Sciatic nerve (tissue), 2 donors: ENCODE measurements around the gene TUBA3D. TPM values are rescaled to one million over a fixed set of nuclear protein-coding genes. Genes with fewer than 3 reads are reported as not detected.
"Not testable (repeated sequence)": the region's sequence is repeated elsewhere in the genome, so short reads cannot be mapped to it uniquely, and the experiment has no call there.

Experiments used
- ATAC-seq: fragments of 200-7000 bp; cut with Tn5 transposase; one replicate; pipeline ENCODE4 v1.9.1; 2020; ENCODE audit warnings: mild to moderate bottlenecking, moderate library complexity
- DNase-seq: peaks from one replicate; pipeline ENCODE4 v3.0.0-alpha.2; 2020; ENCODE audit warnings: low spot score
- intact Hi-C: fragments of 100-400 bp; cut with DNase I; formaldehyde crosslinking; loops from one replicate; pipeline ENCODE4 v1.14.2; 2022
- total RNA-seq: library from RNA; stranded (reverse); fragmentation: NEBNext Ultra II Directional; extraction: Animal tissue kit (Norgen Biotek cat#: 25700); gene quantifications from one replicate; pipeline ENCODE4 v1.2.1, GENCODE V29; 2021
- donor health status: DM: no; HTN: no; CAD: no.
- donor health status: DM: no; HTN: no; CAD: no.

TUBA3D gene
- total RNA-seq, result not detected

GRCh38 chr2:131475831-131476230, at the start of gene TUBA3D:
Gene TUBA3D (plus strand): TSS chr2:131476119. CDS start chr2:131476200, 81 bp downstream.
- intact Hi-C loops, result no loop called here
- no peak for ATAC-seq
- no peak for DNase-seq

GRCh38 chr2:131426727-131427126, 49.2 kb upstream of the TUBA3D start:
- no peak for ATAC-seq
- intact Hi-C loops, result no loop called here

GRCh38 chr2:131431336-131431735, 44.6 kb upstream of the TUBA3D start:
- intact Hi-C loops, result no loop called here
- DNase-seq (no peak), ATAC-seq (no peak)

More at GRCh38 chr2:131426727-131427126, 49.2 kb upstream of the TUBA3D start:
- DNase-seq, result no peak

- ATAC-seq, intact Hi-C loops, DNase-seq: not testable (repeated sequence)
Observed at GRCh38 chr2:131440742-131441468, 35.0 kb upstream of the TUBA3D start.

GRCh38 chr2:131444736-131445514, 31.0 kb upstream of the TUBA3D start:
- intact Hi-C loops, ATAC-seq, DNase-seq: not testable (repeated sequence)

- intact Hi-C loops, ATAC-seq, DNase-seq: not testable (repeated sequence)
Observed at GRCh38 chr2:131445515-131445797, 30.5 kb upstream of the TUBA3D start.

DNA sequence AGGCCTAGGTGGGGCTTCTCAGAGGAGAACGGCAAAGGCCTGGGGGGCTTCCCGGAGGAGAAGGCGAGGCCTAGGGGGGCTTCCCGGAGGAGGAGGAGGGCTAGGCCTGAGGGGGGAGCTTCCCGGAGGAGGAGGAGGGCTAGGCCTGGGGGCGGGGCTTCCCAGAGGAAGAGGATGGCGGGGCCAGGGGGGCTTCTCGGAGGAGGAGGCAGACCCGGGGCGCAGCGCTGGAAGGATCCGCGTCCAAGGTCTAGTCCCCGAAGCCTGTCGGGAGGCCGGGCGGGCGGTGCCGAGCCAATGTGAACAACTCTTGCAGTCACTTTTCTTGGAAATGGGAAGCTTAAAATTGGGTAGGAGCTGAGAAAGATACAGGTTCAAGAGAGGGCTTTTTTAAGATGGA, 30.0 kb upstream of the TUBA3D start:
- ATAC-seq, result no peak
- DNase-seq, result no peak
- intact Hi-C loops, result no loop called here

- intact Hi-C loops, ATAC-seq, DNase-seq: not testable (repeated sequence)
Observed at GRCh38 chr2:131447981-131448380, 27.9 kb upstream of the TUBA3D start.

DNA sequence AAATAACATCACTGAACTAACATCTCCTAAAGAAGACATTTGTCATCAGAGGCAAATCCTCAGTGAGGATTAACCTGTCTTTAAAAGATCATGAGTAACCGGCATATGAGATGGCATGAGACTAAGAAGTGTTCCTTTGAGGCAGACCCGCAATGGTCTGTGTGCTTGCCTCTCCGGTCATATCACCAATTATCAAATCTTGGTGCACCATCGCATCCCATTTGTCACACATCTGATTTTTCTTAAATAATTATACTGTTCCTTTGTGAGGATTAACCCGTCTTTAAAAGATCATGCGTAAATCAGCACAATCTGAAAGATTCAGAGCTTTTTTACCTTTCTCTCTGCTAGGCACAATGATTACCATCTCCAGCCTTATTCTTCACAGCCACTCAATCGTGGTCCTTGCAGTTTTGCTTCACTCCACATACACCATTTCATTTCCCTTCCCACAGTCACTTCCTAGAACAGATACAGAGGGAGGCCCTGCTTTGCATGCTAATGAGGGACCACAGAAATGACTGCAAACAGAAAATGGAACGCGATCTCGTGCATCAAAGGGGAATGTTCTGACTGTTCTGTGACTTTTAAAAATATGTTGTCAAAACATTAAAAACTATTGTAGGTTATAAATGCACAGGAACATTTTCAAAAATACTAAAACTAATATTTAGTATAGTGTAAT, 24.5 kb upstream of the TUBA3D start:
- intact Hi-C loops, DNase-seq, ATAC-seq: not testable (repeated sequence)

DNA sequence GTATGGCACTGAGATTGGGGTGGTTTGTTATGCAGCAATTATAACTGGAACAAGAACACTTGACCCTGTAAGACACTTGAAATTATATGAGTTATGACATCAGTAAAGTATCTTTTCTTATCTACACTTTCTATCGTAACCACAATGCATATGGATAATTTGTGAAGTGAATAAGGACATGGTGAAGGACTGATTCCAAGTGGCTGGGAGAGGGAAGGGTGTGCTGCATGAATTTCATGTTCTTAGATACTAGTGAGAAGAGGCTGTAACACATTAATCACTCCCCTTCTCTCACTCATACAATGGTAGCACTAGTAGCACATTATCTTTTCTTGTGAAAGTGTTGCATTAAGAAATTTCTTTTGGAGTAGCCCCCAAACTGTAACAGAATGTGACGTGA, 21.0 kb upstream of the TUBA3D start:
- DNase-seq, intact Hi-C loops, ATAC-seq: not testable (repeated sequence)

- DNase-seq, ATAC-seq, intact Hi-C loops: not testable (repeated sequence)
Observed at GRCh38 chr2:131467722-131468121, 8.2 kb upstream of the TUBA3D start.

GRCh38 chr2:131470944-131471343, 5.0 kb upstream of the TUBA3D start:
- ATAC-seq, intact Hi-C loops, DNase-seq: not testable (repeated sequence)

GRCh38 chr2:131471624-131472023, 4.3 kb upstream of the TUBA3D start:
- DNase-seq, intact Hi-C loops, ATAC-seq: not testable (repeated sequence)

- DNase-seq, intact Hi-C loops, ATAC-seq: not testable (repeated sequence)
Observed at GRCh38 chr2:131473266-131473665, 2.7 kb upstream of the TUBA3D start.

DNA sequence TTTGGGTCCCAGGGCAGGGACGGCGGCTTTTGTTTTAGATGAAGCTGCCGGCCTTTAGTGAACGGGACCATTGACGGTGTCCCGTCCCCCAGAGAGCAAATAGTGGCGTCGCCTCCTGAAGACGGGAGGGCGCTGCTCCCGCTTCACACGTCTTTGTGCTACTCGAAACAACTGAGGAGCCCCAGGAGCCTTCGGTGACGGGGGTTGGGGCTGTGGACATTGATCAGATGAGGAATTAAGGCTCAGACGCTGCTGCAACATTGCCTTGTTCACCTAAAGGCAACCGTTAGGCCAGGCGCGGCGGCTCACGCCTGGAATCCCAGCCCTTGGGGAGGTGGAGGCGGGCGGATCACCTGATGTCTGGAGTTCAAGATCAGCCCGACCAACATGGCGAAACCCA, 444 bp downstream of the TUBA3D start:
- DNase-seq, intact Hi-C loops, ATAC-seq: not testable (repeated sequence)

- ATAC-seq, intact Hi-C loops, DNase-seq: not testable (repeated sequence)
Observed at GRCh38 chr2:131477227-131477626, 1.3 kb downstream of the TUBA3D start.

DNA sequence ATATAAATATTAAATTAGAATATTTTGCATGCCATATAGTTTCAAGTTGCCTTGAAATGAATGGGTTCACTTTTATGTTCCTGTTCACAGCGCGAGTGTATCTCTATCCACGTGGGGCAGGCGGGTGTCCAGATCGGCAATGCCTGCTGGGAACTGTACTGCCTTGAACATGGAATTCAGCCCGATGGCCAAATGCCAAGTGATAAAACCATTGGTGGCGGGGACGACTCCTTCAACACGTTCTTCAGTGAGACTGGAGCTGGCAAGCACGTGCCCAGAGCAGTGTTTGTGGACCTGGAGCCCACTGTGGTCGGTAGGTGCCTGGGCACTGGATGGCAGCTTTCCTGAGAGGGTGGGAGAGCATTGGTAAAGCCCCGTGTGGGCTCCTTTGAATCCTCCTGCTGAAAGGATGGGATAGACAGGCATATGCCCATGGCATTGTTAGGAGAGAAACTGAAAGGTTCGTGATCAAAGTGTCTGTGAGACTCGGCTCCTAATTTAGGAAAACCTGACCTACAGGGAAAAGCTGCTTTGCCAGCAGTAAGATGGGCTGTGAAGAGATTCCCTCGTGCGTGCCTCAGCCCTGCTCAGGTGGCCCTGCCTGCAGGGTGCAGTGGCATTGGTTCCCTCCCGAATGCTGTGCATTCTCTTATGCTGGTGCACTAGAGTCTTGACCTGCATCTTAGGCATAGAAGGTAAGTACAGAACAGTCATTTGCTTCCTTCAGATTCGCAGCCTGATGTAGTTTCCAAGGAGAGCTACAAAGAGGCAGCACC, 2.3 kb downstream of the TUBA3D start:
- ATAC-seq, intact Hi-C loops, DNase-seq: not testable (repeated sequence)

- DNase-seq, ATAC-seq, intact Hi-C loops: not testable (repeated sequence)
Observed at GRCh38 chr2:131478850-131479461, 3.0 kb downstream of the TUBA3D start.
